ENCODE measurements around the gene SLC1A3.

SLC1A3 gene

GRCh38 chr5:36733183-36733582 lies 126.8 kb downstream of the SLC1A3 start:
- Histone ChIP-seq H3K4me3 (ENCODE audit: low read depth, low read length) (no peak overlapping the region), H3K9ac (ENCODE audit: low read depth, low read length) (no peak overlapping the region), H3K4me1 (ENCODE audit: control insufficient read depth, insufficient read depth, low read length) (no peaks in the 10 kb centered on the region)

GRCh38 chr5:36734422-36734821 lies 128.0 kb downstream of the SLC1A3 start:
- H3K9ac ChIP-seq (ENCODE audit: low read depth, low read length): no peak overlapping the region
- no peaks in the 10 kb centered on the region for H3K27me3 ChIP-seq (ENCODE audit: control insufficient read depth, insufficient read depth, low read length)
- no peaks in the 10 kb centered on the region for H3K9me3 ChIP-seq (ENCODE audit: control insufficient read depth, insufficient read depth, low read length)
- no peaks in the 10 kb centered on the region for H3K4me1 ChIP-seq (ENCODE audit: control insufficient read depth, insufficient read depth, low read length)
- H3K36me3 ChIP-seq (ENCODE audit: control insufficient read depth, insufficient read depth, low read length): no peaks in the 10 kb centered on the region
- H3K4me3 ChIP-seq (ENCODE audit: low read depth, low read length): no peak overlapping the region

More at GRCh38 chr5:36733183-36733582, 126.8 kb downstream of the SLC1A3 start:
- Histone ChIP-seq H3K36me3 (ENCODE audit: control insufficient read depth, insufficient read depth, low read length) (no peaks in the 10 kb centered on the region), H3K9me3 (ENCODE audit: control insufficient read depth, insufficient read depth, low read length) (no peaks in the 10 kb centered on the region), H3K27me3 (ENCODE audit: control insufficient read depth, insufficient read depth, low read length) (no peaks in the 10 kb centered on the region)

GRCh38 chr5:36735891-36736290 lies 129.5 kb downstream of the SLC1A3 start:
- Histone ChIP-seq H3K4me1 (ENCODE audit: control insufficient read depth, insufficient read depth, low read length) (no peaks in the 10 kb centered on the region), H3K27me3 (ENCODE audit: control insufficient read depth, insufficient read depth, low read length) (no peaks in the 10 kb centered on the region), H3K4me3 (ENCODE audit: low read depth, low read length) (no peak overlapping the region), H3K36me3 (ENCODE audit: control insufficient read depth, insufficient read depth, low read length) (no peaks in the 10 kb centered on the region), H3K9ac (ENCODE audit: low read depth, low read length) (no peak overlapping the region), H3K9me3 (ENCODE audit: control insufficient read depth, insufficient read depth, low read length) (no peaks in the 10 kb centered on the region)

Data from iPS-15b (cell line).